IMR-90 (cell line): ENCODE measurements around the gene DENND1A. TPM values are rescaled to one million over a fixed set of nuclear protein-coding genes. Genes with fewer than 3 reads are reported as not detected.

Experiments used
- ATAC-seq: fragments of 200-7000 bp; cut with Tn5 transposase; 2 replicates; pipeline ENCODE4 v1.9.1; 2020; ENCODE audit warnings: low read depth, mild to moderate bottlenecking, moderate library complexity
- BruUV-seq: library from RNA; stranded (reverse); fragments of 400-500 nt; replicated peaks from 2 replicates; lab custom pipeline; 2021; lab: Mats Ljungman, UMichigan
- CTCF ChIA-PET: fragments of 300-600 bp; formaldehyde crosslinking; extraction: SDS; loops from one replicate; lab custom pipeline; 2021; ENCODE audit warnings: antibody characterized with exemption; lab: Yijun Ruan, JAX
- POLR2A ChIA-PET: fragments of 300-600 bp; sonication (Branson Sonifier 250); formaldehyde crosslinking; loops from one replicate; lab custom pipeline; 2022; ENCODE audit warnings: antibody characterized with exemption; ENCODE audit not compliant: unreplicated experiment; lab: Charles Lee
- DNase-seq: peaks from one replicate; pipeline ENCODE4 v3.0.0; 2013
- H2AFZ ChIP-seq: replicated peaks from 2 replicates; pipeline ENCODE3; 2013; ENCODE audit warnings: low read length, mild to moderate bottlenecking; ENCODE audit not compliant: poor library complexity
- H2AK5ac ChIP-seq: 2 replicates; pipeline ENCODE4 v1.6.1; 2013; ENCODE audit warnings: low read depth, low read length, inconsistent platforms
- H2AK9ac ChIP-seq: replicated peaks from 2 replicates; pipeline ENCODE3; 2013; ENCODE audit warnings: mild to moderate bottlenecking, low read depth, low read length, moderate library complexity; ENCODE audit not compliant: poor library complexity
- H2BK120ac ChIP-seq: 2 replicates; pipeline ENCODE4 v1.6.1; 2013; ENCODE audit warnings: low read depth, low read length, inconsistent platforms
- H2BK15ac ChIP-seq: 3 replicates; pipeline ENCODE4 v1.6.1; 2013; ENCODE audit warnings: low read depth, low read length, inconsistent platforms
- H2BK20ac ChIP-seq: 2 replicates; pipeline ENCODE4 v1.6.1; 2013; ENCODE audit warnings: low read depth, mild to moderate bottlenecking, inconsistent platforms, low read length, moderate library complexity
- H2BK5ac ChIP-seq: 2 replicates; pipeline ENCODE4 v1.6.1; 2013; ENCODE audit warnings: mild to moderate bottlenecking, low read depth, low read length, inconsistent platforms; ENCODE audit not compliant: poor library complexity, severe bottlenecking
- H3K14ac ChIP-seq: replicated peaks from 2 replicates; pipeline ENCODE4 v1.6.1; 2013; ENCODE audit warnings: low read depth, low read length, inconsistent platforms
- H3K18ac ChIP-seq: 2 replicates; pipeline ENCODE4 v1.6.1; 2013; ENCODE audit warnings: low read depth, low read length, control low read depth
- H3K23ac ChIP-seq: 2 replicates; pipeline ENCODE4 v1.6.1; 2013; ENCODE audit warnings: low read depth, low read length, inconsistent platforms
- H3K27ac ChIP-seq: 2 replicates; pipeline ENCODE4 v1.5.1; 2013; ENCODE audit warnings: mild to moderate bottlenecking, control low read depth, low read length; ENCODE audit not compliant: insufficient read depth
- H3K27me3 ChIP-seq: 2 replicates; pipeline ENCODE4 v1.6.1; 2013; ENCODE audit warnings: low read length; ENCODE audit not compliant: control insufficient read depth, insufficient read depth
- H3K36me3 ChIP-seq: 2 replicates; pipeline ENCODE4 v1.6.1; 2013; ENCODE audit warnings: low read length, mixed read lengths; ENCODE audit not compliant: control insufficient read depth, insufficient read depth
- H3K4ac ChIP-seq: 2 replicates; pipeline ENCODE4 v1.6.1; 2013; ENCODE audit warnings: low read depth, low read length, inconsistent platforms
- H3K4me1 ChIP-seq: 2 replicates; pipeline ENCODE4 v1.6.1; 2013; ENCODE audit warnings: low read length, mixed read lengths; ENCODE audit not compliant: control insufficient read depth, insufficient read depth
- H3K4me2 ChIP-seq: 2 replicates; pipeline ENCODE4 v1.6.1; 2013; ENCODE audit warnings: low read depth, mild to moderate bottlenecking, control low read depth, low read length, moderate library complexity
- H3K4me3 ChIP-seq: 2 replicates; pipeline ENCODE4 v1.5.1; 2013; ENCODE audit warnings: low read depth, mild to moderate bottlenecking, control low read depth, low read length, moderate library complexity; ENCODE audit not compliant: insufficient read depth
- H3K56ac ChIP-seq: 2 replicates; pipeline ENCODE4 v1.6.1; 2013; ENCODE audit warnings: low read length, inconsistent platforms; ENCODE audit not compliant: insufficient read depth; ENCODE audit errors: extremely low read depth
- H3K79me1 ChIP-seq, 2 experiments: 2 replicates each; pipeline ENCODE4 v1.6.1; 2013; ENCODE audit warnings: low read length in 2 of 2, inconsistent platforms in 1 of 2, low read depth in 1 of 2
- H3K9ac ChIP-seq: 2 replicates; pipeline ENCODE4 v1.6.1; 2013; ENCODE audit warnings: low read depth, low read length, control low read depth
- H3K9me1 ChIP-seq: 2 replicates; pipeline ENCODE4 v1.6.1; 2013; ENCODE audit warnings: low read length, inconsistent platforms; ENCODE audit not compliant: insufficient read depth
- H3K9me3 ChIP-seq: 2 replicates; pipeline ENCODE4 v1.6.1; 2013; ENCODE audit warnings: low read length; ENCODE audit not compliant: control insufficient read depth, insufficient read depth
- H4K20me1 ChIP-seq: 2 replicates; pipeline ENCODE4 v1.6.1; 2013; ENCODE audit warnings: low read length, inconsistent platforms; ENCODE audit not compliant: insufficient read depth
- H4K5ac ChIP-seq: 2 replicates; pipeline ENCODE4 v1.6.1; 2013; ENCODE audit warnings: mild to moderate bottlenecking, low read depth, low read length, control low read depth
- H4K8ac ChIP-seq, 2 experiments: 2 replicates each; pipeline ENCODE4 v1.6.1; 2013; ENCODE audit warnings: low read depth in 2 of 2, low read length in 2 of 2, control low read depth in 1 of 2, inconsistent platforms in 1 of 2
- H4K91ac ChIP-seq: 2 replicates; pipeline ENCODE4 v1.6.1; 2013; ENCODE audit warnings: low read depth, low read length, inconsistent platforms; ENCODE audit not compliant: insufficient read depth
- BHLHE40 ChIP-seq: fragments of 150-350 bp; IDR thresholded peaks from 2 replicates; pipeline ENCODE4 v1.6.1; 2016; ENCODE audit warnings: mild to moderate bottlenecking, low read depth, low read length
- CEBPB ChIP-seq: IDR thresholded peaks from 2 replicates; pipeline ENCODE4 v1.6.1; 2012; ENCODE audit warnings: low read depth, low read length, improper control_type of control experiment
- CHD1 ChIP-seq: IDR thresholded peaks from 2 replicates; pipeline ENCODE4 v1.6.1; 2012; ENCODE audit warnings: low read depth, low read length, improper control_type of control experiment
- CTCF ChIP-seq: conservative IDR thresholded peaks from 2 replicates; pipeline ENCODE4 v1.5.1; 2012; ENCODE audit warnings: mild to moderate bottlenecking, low read depth, low read length, improper control_type of control experiment
- ELK1 ChIP-seq: fragments of 150-350 bp; IDR thresholded peaks from 2 replicates; pipeline ENCODE4 v1.6.1; 2016; ENCODE audit warnings: low read depth, mild to moderate bottlenecking, low read length, moderate library complexity, borderline replicate concordance
- FOS ChIP-seq: fragments of 150-350 bp; IDR thresholded peaks from 2 replicates; pipeline ENCODE4 v1.6.1; 2016; ENCODE audit warnings: low read depth, low read length
- MAFK ChIP-seq: IDR thresholded peaks from 2 replicates; pipeline ENCODE4 v1.6.1; 2012; ENCODE audit warnings: low read depth, low read length, improper control_type of control experiment
- MAZ ChIP-seq: IDR thresholded peaks from 2 replicates; pipeline ENCODE4 v1.6.1; 2012; ENCODE audit warnings: low read depth, mild to moderate bottlenecking, low read length, improper control_type of control experiment, moderate library complexity, borderline replicate concordance
- MXI1 ChIP-seq: IDR thresholded peaks from 2 replicates; pipeline ENCODE4 v1.6.1; 2012; ENCODE audit warnings: low read depth, mild to moderate bottlenecking, low read length, moderate library complexity, borderline replicate concordance
- NFE2L2 ChIP-seq: fragments of 150-350 bp; IDR thresholded peaks from 2 replicates; pipeline ENCODE4 v1.6.1; 2016; ENCODE audit warnings: low read depth, mild to moderate bottlenecking, low read length
- POLR2A ChIP-seq: IDR thresholded peaks from 2 replicates; pipeline ENCODE4 v1.6.1; 2012; ENCODE audit warnings: mild to moderate bottlenecking, low read depth, low read length
- RAD21 ChIP-seq: IDR thresholded peaks from 2 replicates; pipeline ENCODE4 v1.6.1; 2012; ENCODE audit warnings: low read length, improper control_type of control experiment
- RCOR1 ChIP-seq: IDR thresholded peaks from 2 replicates; pipeline ENCODE4 v1.6.1; 2012; ENCODE audit warnings: mild to moderate bottlenecking, low read length, improper control_type of control experiment; ENCODE audit not compliant: insufficient replicate concordance
- RFX5 ChIP-seq: IDR thresholded peaks from 2 replicates; pipeline ENCODE4 v1.8.0; 2012; ENCODE audit warnings: low read depth, mild to moderate bottlenecking, low read length, moderate library complexity
- SMC3 ChIP-seq: fragments of 150-350 bp; IDR thresholded peaks from 2 replicates; pipeline ENCODE4 v1.6.1; 2016; ENCODE audit warnings: low read depth, mild to moderate bottlenecking, antibody characterized with exemption, low read length, moderate library complexity
- USF2 ChIP-seq: fragments of 150-350 bp; IDR thresholded peaks from 2 replicates; pipeline ENCODE4 v1.6.1; 2017; ENCODE audit warnings: mild to moderate bottlenecking, antibody characterized with exemption, low read length, low read depth
- WGBS, 2 experiments: methylation state at CpG; one replicate each; pipeline versions ENCODE4 v1.1.5 to v1.1.7; 2013; ENCODE audit warnings: missing lambda C conversion rate in 2 of 2; ENCODE audit not compliant: insufficient read length in 1 of 2; ENCODE audit errors: extremely low coverage in 2 of 2; 5-methylcytosine and 5-hydroxymethylcytosine counted together
- dilution Hi-C: fragments of 300-500 bp; cut with HindIII; formaldehyde crosslinking; loops from one replicate; pipeline ENCODE4 v1.14.3; 2018; ENCODE audit warnings: low sequenced_read_pairs; ENCODE audit not compliant: unreplicated experiment
- in situ Hi-C: fragments of 300-500 bp; cut with MboI; formaldehyde crosslinking; loops from 3 replicates; pipeline ENCODE4 v1.14.3; 2019; ENCODE audit warnings: low sequenced_read_pairs, inconsistent platforms, mixed read lengths
- intact Hi-C: fragments of 100-400 bp; cut with micrococcal nuclease; formaldehyde crosslinking; loops from 2 replicates; pipeline ENCODE4 v1.10.0; 2022
- polyA plus RNA-seq, 3 experiments: library from polyadenylated mRNA; depleted of rRNA; stranded (reverse); fragments of >200 nt; gene quantifications; 2 replicates each; pipeline ENCODE4 v1.2.3, GENCODE V29; 2012; ENCODE audit warnings: low replicate concordance in 1 of 3
- total RNA-seq: library from RNA; depleted of rRNA; stranded (reverse); fragments of >200 nt; gene quantifications from 2 replicates; pipeline ENCODE4 v1.2.3, GENCODE V29; 2012

The DENND1A gene
- total and polyA plus RNA-seq, 2 of the 4 experiments (the other 2 are of a cell fraction), result 21.4 to 27.6 TPM

- no peak overlapping the region for H2BK5ac ChIP-seq
- no peak overlapping the region for H2BK20ac ChIP-seq
- no peaks in the 10 kb centered on the region for H3K4me1 ChIP-seq
- TF ChIP-seq NFE2L2 (no peak), POLR2A (no peak), MAFK (no peak), USF2 (no peak), MXI1 (no peak), RFX5 (no peak), CTCF (no peak), FOS (no peak), ELK1 (no peak), CEBPB (no peak), RCOR1 (no peak), RAD21 (no peak), SMC3 (no peak), MAZ (no peak), CHD1 (no peak), BHLHE40 (no peak)
- no CpG with 5 or more reads among the region's 2 CpGs for WGBS, 2 experiments
- no peak overlapping the region for H3K4me3 ChIP-seq
- H4K5ac ChIP-seq, result no peak overlapping the region
- no TSS peak for BruUV-seq
- H3K79me1 ChIP-seq, result no peaks in the 10 kb centered on the region
- ChIA-PET POLR2A (no interaction called here), CTCF (no interaction called here)
- ATAC-seq, result no peak
- intact Hi-C loops, result no loop called here
- no peaks in the 10 kb centered on the region for H3K36me3 ChIP-seq
- H3K27me3 ChIP-seq, result no peaks in the 10 kb centered on the region
- no peaks in the 10 kb centered on the region; the same call in 1 of the 2 replicates for H3K9me1 ChIP-seq
- no peak overlapping the region for H4K91ac ChIP-seq
- no peak overlapping the region for H4K8ac ChIP-seq
- no peaks in the 10 kb centered on the region for H3K9me3 ChIP-seq
- H3K23ac ChIP-seq, result no peak overlapping the region
- H2AK9ac ChIP-seq, result no peak overlapping the region
- H3K27ac ChIP-seq, result no peak overlapping the region
- H2BK120ac ChIP-seq, result no peak overlapping the region
- no peak overlapping the region for H3K14ac ChIP-seq
- H2AFZ ChIP-seq, result no peak overlapping the region
- no peak overlapping the region for H3K9ac ChIP-seq
- no peak for DNase-seq
- H4K20me1 ChIP-seq, result no peaks in the 10 kb centered on the region
- H3K4me2 ChIP-seq, result no peak overlapping the region
- in situ Hi-C loops, result no loop called here
- dilution Hi-C loops, result no loop called here
- no peak overlapping the region for H2AK5ac ChIP-seq
- no peak overlapping the region for H3K56ac ChIP-seq
- H2BK15ac ChIP-seq, result no peak overlapping the region
- no peak overlapping the region for H3K4ac ChIP-seq
- H3K18ac ChIP-seq, result no peak overlapping the region
Observed at GRCh38 chr9:123513554-123513953, 416.4 kb downstream of the DENND1A start.
